Activated T-cell treated with anti-CD3 and anti-CD28 coated beads for 4 hours (primary cell): Measurements from ENCODE around the gene INTS15.

ENCODE experiments used
- DNase-seq: peaks from one replicate; pipeline ENCODE4 v3.0.0-alpha.2; 2020

The INTS15 gene

GRCh38 chr7:6643915-6644625, 54.2 kb downstream of the INTS15 start:
- DNase-seq: no peak

DNA sequence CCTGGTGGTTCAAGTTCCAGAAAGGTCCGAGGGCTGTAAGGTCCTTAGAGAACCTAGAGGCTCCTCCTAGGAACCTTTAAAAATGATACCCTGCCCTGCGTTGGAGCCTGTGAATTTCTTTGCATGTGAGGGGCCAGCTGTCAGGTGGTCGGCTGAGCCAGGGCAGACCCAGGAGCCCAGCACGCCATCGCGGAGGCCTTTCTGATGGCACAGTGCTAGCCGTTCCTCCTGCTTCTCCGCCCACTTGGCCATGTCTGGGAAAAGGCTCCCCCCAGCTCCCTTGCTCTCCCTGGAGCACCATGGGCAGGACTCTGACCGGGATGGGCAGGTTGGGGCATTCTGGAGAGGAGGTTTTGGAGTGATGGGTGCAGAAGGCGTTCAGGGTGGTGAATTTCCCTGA, 54.9 kb downstream of the INTS15 start:
- no peak for DNase-seq

DNA sequence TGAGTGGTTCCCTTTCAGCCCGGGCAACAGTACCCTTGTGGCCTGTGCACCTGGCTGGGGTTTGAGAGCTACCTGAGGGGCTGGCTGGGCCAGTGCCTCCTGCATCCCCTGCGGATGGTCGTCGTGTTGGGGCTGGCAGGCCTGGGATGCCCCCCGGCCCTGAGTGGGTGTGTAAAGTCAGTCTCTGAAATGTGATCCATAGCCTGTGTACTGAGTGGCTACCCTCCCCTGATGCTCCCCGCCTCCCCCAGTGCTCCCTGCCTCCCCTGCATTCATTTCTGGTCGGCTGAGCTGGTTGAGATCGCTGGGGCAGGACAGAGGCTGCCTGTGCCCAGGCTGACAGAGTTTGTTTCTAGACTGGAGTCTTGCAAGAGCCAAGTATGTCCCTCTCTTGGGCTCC, 56.6 kb downstream of the INTS15 start:
- no peak for DNase-seq

DNA sequence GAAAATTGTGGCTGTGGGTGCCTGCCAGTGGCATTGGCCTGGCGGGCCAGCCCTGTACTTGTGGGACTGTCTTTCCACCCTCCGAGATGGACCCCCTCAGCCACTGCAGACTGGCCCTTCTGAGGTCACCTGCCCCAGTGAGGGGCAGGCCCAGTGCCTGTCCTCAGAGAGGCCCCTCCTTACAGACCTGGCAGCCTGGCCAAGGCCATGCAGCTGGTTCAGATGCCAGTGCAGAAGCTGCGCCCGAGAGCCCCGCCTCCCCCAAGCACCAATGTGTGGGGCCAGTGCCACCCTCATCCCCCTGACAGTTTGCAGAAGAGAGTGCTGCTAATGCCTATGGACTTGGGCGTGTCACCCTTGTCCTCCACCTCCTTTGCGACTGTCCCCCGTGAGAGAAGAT, 57.3 kb downstream of the INTS15 start:
- no peak for DNase-seq

DNA sequence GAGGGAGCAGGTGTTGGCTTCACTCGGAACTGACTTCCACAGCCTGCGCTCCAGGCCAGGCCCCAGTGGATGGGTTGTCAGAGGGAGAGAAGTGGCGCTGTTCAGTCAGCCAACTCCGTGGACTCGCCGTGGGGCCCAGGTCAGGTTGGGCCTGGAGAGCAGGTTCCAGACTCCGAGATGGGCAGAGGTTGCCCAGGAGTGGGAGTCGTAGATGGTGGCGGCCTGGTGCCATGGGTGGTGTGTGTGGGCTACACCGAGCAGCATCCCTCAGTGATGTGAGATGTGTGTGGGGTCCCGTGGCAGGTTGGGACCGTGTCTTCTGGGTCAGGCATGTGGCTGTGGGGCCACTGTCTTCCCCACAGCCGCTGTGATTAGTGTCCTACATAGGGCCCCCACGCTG, 57.7 kb downstream of the INTS15 start:
- no peak for DNase-seq

DNA sequence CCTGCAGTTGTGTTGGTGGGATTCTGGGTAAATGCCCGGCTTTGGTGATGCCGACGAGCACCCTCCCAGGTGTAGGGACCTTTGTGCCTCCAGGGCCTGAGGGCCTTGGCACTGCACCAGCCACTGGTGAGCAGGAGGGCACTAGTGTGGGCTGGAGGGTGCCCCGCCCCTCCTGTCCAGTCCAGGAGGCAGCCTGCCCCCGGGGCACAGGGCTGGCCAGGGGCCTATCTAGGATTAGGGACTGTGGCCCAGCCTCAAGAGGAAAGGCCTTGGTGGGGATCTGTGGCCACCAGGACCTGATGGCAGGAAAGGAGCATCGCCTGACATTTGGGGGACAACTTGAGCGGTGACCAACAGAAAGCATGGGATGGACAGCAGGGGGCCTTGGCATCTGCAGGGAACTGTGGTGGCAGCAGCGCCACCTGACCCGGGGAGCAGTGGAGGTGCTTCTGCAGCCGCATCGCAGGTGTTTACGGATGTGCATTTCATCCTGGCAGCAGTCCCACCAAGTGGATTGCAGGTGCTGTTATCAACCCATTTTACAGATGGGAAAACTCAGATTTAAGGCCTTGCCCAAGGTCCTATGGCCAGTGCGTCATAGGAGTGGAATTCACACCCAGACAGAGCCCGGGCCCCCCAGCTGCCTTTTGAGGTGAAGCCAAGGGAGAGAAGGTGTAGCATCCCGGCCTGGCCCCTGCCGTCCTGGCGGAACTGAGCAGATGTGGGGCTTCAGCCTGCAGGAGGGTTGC, 58.4 kb downstream of the INTS15 start:
- DNase-seq: no peak

DNA sequence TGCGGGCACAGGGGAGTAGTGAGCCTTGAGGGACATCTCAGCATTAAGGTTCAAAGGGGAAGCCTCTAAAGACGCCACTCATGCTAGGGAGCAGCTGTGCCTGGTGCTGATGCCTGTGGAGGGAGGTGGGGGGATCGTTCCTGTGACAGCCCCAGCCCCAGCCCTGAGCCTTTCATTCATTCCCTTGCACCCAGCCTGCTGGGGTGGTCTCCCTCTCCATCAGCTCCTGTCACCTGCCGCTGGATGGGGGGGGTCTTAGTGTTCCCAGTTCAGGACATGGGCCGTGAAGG, 58.9 kb downstream of the INTS15 start:
- no peak for DNase-seq

DNA sequence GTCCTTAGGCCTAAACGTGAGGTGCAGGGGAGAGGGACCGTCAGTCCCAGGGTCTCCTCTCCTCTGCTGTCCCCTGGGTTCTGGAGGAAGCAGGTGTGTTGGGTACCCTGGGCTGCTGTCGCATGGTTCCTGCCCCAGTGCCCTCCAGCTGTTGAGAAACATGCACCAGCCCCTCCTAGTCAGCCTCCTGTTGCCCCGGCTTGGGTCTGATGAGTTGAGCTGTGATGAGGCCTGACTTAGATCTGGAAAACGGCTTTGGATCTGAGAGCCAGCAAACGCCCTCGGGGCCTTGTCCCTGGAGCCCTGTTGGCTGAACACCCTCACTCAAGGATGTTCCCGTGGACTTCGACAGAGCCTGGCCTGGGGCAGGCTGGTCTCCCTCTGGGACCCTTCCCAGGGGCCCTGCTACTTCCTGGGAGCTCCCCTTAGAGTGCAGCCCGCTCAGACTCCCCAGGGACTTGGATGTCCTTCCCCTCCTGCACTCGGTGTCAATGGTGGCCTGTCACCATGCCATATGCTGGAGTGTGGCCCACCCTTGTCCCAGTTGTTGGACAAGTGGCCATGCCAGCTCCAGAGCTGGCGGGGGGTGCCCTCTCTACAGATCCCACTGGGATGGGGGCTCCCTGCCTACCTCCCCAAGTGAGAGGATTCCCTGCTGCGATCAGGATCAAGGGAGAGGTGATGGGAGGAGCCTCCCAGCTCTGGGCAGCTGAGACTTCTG, 59.6 kb downstream of the INTS15 start:
- DNase-seq: no peak

DNA sequence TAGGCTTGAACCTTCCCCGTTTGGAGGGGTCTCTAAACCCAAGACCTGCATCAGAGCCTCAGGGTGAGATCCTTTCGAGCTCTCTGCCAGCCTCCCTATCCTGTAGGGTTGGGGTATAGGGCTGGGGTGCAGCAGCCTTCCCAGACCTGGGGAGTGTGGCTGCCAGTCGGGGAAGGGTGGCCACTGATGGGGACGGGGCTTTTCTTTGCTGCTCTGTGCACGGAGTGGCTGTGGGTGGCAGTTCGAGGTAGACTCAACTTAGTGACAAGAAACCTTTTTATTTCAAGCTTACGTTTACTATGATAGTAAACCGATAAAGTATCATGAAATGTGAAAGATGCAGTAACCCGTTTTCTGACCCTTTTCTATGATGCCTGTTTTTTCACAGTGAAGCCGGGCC, 60.3 kb downstream of the INTS15 start:
- DNase-seq: no peak

DNA sequence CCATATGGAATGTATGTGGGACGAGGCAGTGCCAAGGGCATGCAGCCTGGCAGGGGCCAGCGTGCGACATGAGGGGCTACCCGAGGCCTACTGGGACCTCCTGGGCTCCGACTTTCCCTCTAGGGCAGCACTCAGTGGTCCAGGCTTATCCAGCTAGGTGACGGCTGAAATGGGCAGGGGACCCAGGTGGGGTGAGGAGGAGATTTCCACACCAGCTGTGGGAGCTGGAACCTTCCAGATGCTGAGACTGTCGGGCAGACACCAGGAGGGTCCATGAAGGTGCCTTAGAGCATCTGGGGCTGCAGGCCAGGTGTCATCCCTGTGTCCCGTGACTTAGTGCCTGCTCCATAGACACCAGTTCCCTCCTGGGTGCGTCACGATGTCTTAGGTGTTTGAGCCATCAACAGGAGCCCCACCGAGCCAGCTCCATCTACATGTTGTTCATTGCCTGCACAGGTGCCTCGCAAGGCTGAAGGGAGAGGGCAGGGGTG, 60.7 kb downstream of the INTS15 start:
- DNase-seq: no peak

DNA sequence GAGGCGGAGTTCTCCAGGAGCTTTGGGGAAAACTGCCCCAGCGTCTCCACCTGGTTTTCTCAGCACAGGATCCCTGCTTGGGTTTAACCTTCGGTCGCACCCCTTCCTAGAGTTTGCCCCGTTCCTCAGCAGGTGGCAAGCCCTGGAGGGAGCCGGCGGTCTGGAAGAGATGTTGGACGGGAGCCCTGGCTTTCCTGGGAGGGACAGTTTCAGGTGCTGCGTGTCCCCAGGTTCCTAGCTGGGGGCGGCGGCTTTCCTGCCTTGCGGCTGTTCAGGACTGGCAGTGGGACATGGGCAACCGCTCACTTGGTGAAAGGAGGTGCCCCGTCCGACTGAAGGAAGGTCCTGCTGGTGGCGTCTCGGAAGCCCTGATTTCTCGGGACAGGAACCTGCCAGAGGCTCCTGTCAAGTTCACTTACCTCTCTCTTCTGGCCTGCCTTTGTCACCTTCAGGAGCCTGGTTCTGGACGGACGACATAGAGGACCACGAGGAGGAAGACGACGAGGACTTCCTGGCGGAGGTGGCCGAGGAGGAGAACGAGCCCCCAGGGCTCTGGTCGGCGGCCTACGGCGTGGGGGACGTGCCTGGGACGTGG, 62.1 kb downstream of the INTS15 start:
- no peak for DNase-seq

GRCh38 chr7:6652446-6653011, 62.7 kb downstream of the INTS15 start:
- DNase-seq: no peak

DNA sequence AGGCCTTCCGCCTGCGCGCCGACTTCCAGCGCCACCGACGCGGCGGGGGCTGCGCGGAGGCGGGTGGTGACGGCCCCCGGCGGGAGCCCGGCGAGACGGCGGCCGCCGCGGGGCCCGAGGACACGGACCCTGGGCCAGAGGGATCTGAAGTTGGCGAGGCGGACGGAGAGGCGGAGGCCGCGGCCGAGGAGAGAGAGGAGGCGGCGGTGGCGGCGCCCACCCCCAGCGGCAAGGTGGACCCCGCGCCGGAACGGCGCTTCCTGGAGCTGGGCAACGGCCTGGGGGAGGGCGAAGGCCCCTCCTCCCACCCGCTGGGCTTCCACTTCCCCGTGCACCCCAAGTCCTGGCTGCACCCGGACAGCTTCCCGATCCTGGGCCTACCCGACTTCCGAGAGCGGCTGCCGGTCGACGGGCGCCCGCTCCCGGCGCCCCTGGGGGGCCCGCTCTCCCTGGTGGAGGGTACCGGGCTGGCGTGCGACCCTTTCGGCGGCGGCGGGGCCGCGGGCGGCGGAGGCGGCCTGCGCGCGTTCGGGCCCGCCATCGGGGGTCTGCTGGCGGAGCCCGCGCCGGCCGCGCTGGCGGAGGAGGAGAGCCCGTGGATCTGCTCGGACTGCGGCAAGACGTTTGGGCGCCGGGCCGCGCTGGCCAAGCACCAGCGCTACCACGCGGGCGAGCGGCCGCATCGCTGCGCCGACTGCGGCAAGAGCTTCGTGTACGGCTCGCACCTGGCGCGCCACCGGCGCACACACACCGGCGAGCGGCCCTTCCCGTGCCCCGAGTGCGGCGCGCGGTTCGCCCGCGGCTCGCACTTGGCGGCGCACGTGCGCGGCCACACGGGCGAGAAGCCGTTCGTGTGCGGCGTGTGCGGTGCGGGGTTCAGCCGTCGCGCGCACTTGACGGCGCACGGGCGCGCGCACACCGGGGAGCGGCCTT, 63.5 kb downstream of the INTS15 start:
- no peak for DNase-seq

DNA sequence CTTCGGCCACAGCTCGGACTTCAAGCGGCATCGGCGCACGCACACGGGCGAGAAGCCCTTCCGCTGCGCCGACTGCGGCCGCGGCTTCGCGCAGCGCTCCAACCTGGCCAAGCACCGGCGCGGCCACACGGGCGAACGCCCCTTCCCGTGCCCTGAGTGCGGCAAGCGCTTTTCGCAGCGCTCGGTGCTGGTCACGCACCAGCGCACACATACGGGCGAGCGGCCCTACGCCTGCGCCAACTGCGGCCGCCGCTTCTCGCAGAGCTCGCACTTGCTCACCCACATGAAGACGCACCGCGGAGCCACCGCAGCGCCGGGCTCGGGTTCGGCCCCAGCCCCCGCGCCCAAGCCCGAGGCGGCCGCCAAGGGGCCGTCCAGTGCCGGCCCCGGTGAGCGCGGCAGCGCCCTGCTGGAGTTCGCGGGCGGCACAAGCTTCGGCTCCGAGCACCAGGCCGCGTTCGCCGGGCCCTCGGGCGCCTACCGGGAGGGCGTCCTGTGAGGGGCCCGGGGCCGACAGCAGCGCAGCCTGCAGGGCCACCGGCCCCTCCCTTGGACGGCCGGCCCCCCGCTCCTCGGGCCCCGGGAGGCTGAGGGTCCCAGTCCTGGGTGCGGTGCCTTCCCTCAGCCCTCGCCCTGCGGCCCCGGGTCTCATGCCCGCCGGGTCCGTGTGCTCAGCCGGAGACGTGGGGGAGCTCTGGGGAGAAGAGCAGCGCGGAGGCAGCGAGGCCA, 64.5 kb downstream of the INTS15 start:
- DNase-seq: no peak

- DNase-seq: no peak
Observed at GRCh38 chr7:6654842-6655610, 65.2 kb downstream of the INTS15 start.

GRCh38 chr7:6655636-6656385, 66.0 kb downstream of the INTS15 start:
- DNase-seq: no peak

DNA sequence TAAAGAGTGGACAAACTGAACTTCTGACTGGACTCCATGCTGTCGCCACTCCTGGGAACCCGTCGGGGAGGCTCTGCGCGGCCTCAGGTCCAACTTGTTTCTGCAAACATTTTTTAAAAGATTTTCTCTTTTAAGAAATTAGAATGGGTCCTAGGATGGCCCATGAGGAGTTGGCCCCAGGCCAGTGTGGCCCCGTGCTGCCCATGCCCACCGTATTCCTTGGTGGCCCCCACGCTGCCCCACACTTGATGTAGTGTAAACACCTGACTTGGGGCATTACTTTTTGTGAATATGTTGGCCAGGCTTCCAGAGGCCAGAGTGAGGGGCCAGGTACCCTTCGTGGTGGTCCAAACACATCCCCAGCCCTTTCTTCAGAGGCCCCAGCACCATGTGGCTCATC, 66.6 kb downstream of the INTS15 start:
- no peak for DNase-seq
